NCI-H2171 (cell line): ENCODE data around the gene UNC13A.

Experiments
- DNase-seq: peaks from one replicate; lab custom pipeline; 2025; lab: John Stamatoyannopoulos, UW

The UNC13A gene

GRCh38 chr19:17669419-17669818 lies 18.7 kb downstream of the UNC13A start:
- DNase-seq: no peak

GRCh38 chr19:17665058-17665457 lies 23.1 kb downstream of the UNC13A start:
- no peak for DNase-seq

DNA sequence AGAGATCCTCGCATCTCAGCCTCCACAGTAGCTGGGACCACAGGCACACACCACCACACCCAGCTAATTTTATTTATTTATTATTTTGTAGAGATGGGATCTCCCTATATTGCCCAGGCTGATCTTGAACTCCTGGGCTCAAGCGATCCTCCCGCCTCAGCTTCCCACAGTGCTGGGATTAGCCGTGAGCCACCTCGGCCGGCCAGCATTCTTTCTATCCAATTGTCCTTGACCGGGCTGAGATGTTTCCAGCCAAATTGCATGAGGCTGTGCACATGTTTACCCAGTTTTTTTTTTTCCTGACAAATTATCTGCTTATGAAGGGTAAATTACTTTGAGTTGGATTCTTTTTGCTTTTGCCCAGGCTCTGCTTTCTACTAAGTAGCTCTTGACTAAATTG lies 28.2 kb downstream of the UNC13A start:
- DNase-seq: no peak

GRCh38 chr19:17658666-17659065 lies 29.5 kb downstream of the UNC13A start:
- DNase-seq: no peak

DNA sequence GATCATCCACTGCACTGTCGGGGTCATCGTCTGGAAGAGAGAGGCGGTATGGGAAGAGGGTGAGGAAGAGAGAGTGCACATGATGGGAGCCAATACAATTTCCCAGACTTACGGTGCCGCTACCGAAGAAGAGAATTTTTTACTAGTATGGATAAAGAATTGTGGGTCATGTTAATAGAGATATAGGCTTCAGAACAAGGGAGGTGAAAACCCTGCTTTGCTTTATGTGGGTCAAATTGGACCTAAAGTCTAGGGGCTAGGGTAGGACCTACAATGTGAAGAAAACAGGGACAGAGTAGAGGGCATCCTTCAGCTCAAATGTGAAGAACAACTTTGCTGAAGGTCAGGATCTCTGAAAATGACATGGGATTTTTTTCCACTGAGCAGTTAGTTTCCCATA lies 29.9 kb downstream of the UNC13A start:
- no peak for DNase-seq

GRCh38 chr19:17656970-17657369 lies 31.2 kb downstream of the UNC13A start:
- no peak for DNase-seq

DNA sequence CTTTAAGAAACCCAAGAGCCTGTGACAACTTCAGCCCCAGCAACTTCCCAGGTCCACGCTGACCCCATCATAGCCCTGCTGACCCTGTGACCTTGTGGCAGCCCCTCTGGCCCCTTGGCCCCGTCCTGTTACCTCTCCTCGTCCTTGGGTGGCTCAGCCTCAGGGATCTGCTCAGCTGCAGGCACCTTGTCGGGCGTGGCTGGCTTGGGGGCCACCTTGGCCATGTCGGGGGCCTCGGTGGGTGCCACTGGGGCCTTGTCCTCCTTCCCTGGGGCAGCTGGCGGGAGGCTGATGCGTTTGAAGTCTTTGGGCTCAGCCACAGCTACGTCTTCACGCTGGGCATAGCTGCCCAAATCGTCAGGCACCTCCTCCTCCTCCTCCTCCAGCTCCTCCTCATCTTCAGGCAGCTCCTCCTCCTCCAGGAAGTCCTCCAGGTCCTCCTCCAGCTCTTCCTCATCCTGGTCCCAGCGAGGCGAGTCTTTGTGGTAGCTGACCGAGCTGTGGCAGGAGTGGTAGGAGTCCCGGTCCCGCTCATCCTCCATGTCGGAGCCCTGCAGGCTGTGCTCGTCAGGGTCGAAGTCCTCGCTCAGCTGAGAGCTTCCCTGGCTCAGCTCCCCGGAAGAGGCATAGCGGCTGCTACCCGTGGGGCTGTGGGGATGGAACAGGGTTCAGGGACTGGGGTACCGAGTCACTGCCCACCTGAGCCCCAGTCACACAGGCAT lies 32.2 kb downstream of the UNC13A start:
- DNase-seq: no peak

DNA sequence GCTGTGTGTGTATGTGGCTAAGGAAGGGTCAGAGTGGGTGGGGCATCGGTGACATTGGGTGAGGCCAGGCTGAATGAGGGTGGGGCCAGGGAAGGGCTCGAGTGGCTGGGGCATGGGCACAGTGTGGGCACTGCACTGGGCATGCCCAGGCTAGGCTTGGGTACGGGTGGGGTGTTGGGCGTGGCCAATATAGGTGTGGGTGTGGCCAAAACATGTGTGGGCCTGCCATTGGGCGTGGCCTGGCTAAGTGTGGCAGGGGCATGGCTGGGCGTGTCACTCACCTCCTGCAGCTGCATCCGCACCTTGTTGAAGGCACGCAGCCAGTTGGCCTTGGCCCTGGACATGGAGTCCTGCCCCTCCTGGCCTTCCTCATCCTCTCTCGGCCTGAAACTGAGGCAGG lies 33.2 kb downstream of the UNC13A start:
- DNase-seq: no peak

- DNase-seq: no peak
Observed at GRCh38 chr19:17652627-17653026, 35.5 kb downstream of the UNC13A start.

DNA sequence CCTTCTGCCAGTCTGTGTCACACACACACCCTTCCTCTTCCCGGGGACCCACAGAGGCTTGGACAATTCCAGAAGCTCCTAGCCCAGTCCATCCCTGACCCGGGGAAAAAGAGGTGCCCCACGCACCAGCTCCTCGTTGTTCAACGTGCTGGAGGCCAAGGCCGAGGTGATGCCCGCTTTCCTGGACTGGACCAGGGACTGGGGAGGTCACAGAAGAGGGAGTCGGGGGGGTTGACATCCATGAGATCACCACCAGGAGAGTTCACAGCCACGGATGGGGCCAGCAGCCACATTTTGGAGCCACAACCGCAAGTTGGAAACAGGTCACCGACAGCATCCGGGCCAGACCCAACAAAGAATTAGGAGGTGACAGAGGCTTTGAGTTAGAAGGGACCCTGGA lies 39.4 kb downstream of the UNC13A start:
- DNase-seq: no peak

DNA sequence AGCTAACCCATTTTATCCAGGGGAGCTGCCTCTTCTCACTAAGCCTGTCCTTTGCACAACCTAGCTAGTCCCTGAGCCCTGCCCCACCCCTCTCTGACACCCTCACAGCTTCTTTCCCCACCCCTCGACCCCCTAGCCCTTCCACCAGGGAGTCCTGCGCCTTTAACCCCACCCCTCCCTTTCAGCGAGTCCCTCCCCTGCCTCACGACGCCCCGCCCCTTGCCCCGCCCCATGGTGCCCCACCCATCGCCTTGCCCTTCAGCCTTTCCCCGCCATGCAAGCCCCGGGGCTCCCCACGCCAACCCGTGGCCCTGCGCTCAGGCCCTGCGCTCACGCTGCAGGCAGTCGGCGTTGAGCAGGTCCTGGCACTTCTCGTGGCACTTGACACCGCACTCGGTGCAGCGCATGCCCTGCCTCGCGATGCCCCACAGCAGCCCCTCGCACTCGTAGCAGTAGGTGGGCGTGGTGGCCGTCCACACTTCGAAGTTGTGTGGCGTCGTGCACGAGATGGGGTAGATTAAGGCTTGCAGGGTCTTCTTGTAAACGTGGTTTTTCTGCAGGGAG lies 40.0 kb downstream of the UNC13A start:
- no peak for DNase-seq

- no peak for DNase-seq
Observed at GRCh38 chr19:17647071-17648020, 40.8 kb downstream of the UNC13A start.

GRCh38 chr19:17646441-17646840 lies 41.7 kb downstream of the UNC13A start:
- DNase-seq: no peak

- no peak for DNase-seq
Observed at GRCh38 chr19:17645339-17645963, 42.7 kb downstream of the UNC13A start.

DNA sequence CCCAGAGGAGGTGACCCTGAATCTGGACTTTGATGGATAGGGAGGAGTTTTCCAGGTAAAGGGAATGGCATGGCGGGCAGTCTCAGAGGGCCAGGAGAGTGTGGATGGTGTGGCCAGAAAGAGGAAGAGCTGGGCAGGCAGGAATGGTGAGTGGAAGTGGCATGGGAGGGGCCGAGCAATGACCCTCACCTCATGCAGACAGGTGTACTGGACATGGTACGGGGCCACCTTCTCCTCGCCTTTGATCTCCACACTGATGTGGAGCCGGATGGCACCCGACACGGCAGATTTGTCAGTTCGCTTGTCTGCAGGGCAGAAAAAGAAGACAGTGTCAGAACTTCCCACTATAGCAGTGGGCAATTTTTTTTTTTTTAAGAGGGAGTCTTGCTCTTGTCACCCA lies 45.5 kb downstream of the UNC13A start:
- DNase-seq: no peak

DNA sequence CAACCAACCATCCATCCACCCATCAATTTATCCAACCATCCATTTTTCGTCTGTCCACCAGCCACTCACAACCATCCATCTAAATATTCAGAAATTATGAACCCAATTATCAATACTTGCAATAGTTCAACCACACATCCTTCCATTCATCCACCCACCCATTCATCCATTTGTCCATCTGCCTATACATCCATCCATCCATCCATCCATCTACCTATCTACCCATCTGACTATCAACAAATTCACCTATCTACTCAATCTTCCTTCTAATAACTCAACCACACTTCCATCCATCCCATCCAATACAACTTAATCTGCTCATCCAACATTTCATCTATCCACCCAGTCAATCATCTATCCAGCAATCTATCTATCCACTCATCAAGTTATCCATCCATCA lies 46.3 kb downstream of the UNC13A start:
- DNase-seq: no peak

GRCh38 chr19:17641181-17641580 lies 47.0 kb downstream of the UNC13A start:
- DNase-seq: no peak

DNA sequence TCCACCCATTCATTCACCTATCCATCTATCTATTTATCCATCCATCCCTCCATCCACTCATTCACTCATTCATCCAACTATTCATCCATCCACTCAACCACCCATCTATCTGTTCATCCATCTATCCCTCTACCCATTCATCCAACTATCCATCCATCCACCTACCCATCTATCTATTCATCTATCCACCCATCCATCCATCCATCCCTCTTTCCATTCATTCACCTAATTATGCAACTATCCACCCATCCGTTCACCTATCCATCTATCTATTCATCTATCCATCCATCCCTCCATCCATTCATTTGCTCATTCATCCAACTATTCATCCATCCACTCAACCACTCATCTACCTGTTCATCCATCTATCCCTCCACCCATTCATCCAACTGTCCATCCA lies 54.5 kb downstream of the UNC13A start:
- no peak for DNase-seq

- no peak for DNase-seq
Observed at GRCh38 chr19:17632577-17632976, 55.6 kb downstream of the UNC13A start.

DNA sequence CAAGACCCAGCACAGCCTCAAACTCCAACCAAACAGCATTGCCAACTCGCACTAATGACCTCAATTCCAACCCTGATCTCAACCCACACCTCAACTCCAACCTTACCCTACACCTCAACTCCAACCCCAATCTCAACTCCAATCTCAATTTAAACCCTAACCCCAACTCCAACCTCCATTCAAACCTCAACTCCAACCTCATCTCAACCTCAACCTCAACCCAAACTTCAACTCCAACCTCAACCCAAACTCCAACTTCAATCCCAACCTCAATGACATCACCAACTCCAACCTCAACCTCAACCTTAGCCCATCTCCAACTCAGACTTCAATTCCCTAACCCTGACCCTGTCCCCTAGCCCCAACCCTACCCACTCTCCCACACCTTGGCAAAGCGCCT lies 58.4 kb downstream of the UNC13A start:
- DNase-seq: no peak

DNA sequence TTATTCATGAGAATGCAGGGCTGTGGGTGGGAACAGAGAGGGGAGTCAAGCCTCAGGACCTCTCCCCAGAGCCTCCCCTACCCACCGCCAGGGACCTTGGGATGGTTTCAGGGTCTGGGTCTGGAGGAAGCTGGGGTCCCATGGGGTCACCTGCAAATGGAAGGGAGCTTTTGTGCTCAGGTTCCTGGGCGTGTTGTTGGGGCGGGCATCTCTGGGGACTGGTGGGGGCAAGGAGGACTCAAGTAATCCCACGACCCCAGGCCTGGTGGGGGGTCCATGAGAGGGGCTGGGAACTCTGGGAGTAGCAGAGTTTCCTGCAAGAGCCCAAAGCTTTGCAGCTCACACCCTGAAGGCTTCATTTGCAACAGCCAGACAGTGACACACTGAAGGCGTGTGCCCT lies 60.2 kb downstream of the UNC13A start:
- no peak for DNase-seq

DNA sequence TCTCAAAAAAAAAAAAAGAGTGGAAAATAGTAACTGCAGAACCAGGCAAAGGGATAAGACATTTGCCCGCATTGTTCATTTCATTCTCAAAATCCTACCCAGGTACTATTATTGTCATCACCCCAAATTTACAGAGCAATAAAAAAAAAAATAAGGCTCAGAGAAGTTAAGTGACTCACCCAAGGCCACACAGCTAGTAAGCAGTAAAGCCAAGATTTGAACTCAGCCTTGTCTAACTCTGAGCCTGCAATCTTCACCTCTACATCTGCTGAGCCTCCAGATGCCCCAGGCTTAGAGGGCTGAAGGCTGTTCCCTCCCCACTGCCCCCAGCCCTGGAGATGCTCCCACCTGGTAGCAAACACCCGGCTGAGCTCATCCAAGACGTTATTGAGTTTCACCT lies 61.0 kb downstream of the UNC13A start:
- DNase-seq: no peak
